BJ (cell line): ENCODE results near the gene PCAT7. TPM values are rescaled to one million over a fixed set of nuclear protein-coding genes. Genes with fewer than 3 reads are reported as not detected.
"Not testable (repeated sequence)": the region's sequence is repeated elsewhere in the genome, so short reads cannot be mapped to it uniquely, and the experiment has no call there.

ENCODE experiments used
- CTCF ChIA-PET: fragments of 350-600 bp; formaldehyde crosslinking; extraction: SDS; loops from one replicate; lab custom pipeline; 2021; ENCODE audit warnings: antibody characterized with exemption, inconsistent platforms; lab: Yijun Ruan, JAX
- POLR2A ChIA-PET: fragments of 300-600 bp; sonication (Branson Sonifier 250); formaldehyde crosslinking; extraction: SDS; loops from one replicate; lab custom pipeline; 2021; ENCODE audit warnings: antibody characterized with exemption; lab: Charles Lee
- DNase-seq: peaks from one replicate; pipeline ENCODE4 v3.0.0-alpha.2; 2011; ENCODE audit warnings: low read depth
- H3K27me3 ChIP-seq: 2 replicates; pipeline ENCODE4 v1.6.0; 2011; ENCODE audit warnings: low read length; ENCODE audit not compliant: control insufficient read depth, insufficient read depth
- H3K36me3 ChIP-seq: 2 replicates; pipeline ENCODE4 v1.5.1; 2011; ENCODE audit warnings: low read length; ENCODE audit not compliant: control insufficient read depth, insufficient read depth
- H3K4me3 ChIP-seq: 2 replicates; pipeline ENCODE4 v1.5.1; 2011; ENCODE audit warnings: low read depth, mild to moderate bottlenecking, control low read depth, low read length
- polyA plus RNA-seq: library from polyadenylated mRNA; depleted of rRNA; stranded (reverse); fragments of >200 nt; gene quantifications from 2 replicates; pipeline ENCODE4 v1.2.3, GENCODE V29; 2011
- TF ChIP-seq, protein P1 (sequence below): IDR thresholded peaks from 2 replicates; pipeline ENCODE4 v1.5.1; 2011; ENCODE audit warnings: low read depth, mild to moderate bottlenecking, control low read depth, inconsistent platforms, low read length, moderate library complexity; ENCODE audit not compliant: insufficient read depth

Gene PCAT7
- polyA plus RNA-seq, 1 experiment, result 0.04 TPM

- DNase-seq, result no peak
- H3K27me3 ChIP-seq, result no peaks in the 10 kb centered on the region
- ChIA-PET POLR2A (no interaction called here), CTCF (no interaction called here)
- no peaks in the 10 kb centered on the region for H3K36me3 ChIP-seq
- TF ChIP-seq, protein P1, sequence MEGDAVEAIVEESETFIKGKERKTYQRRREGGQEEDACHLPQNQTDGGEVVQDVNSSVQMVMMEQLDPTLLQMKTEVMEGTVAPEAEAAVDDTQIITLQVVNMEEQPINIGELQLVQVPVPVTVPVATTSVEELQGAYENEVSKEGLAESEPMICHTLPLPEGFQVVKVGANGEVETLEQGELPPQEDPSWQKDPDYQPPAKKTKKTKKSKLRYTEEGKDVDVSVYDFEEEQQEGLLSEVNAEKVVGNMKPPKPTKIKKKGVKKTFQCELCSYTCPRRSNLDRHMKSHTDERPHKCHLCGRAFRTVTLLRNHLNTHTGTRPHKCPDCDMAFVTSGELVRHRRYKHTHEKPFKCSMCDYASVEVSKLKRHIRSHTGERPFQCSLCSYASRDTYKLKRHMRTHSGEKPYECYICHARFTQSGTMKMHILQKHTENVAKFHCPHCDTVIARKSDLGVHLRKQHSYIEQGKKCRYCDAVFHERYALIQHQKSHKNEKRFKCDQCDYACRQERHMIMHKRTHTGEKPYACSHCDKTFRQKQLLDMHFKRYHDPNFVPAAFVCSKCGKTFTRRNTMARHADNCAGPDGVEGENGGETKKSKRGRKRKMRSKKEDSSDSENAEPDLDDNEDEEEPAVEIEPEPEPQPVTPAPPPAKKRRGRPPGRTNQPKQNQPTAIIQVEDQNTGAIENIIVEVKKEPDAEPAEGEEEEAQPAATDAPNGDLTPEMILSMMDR, result no peak
- no peak overlapping the region for H3K4me3 ChIP-seq
These were observed 5.4 kb downstream of the PCAT7 start for GRCh38 chr9:94560237-94560636.

DNA sequence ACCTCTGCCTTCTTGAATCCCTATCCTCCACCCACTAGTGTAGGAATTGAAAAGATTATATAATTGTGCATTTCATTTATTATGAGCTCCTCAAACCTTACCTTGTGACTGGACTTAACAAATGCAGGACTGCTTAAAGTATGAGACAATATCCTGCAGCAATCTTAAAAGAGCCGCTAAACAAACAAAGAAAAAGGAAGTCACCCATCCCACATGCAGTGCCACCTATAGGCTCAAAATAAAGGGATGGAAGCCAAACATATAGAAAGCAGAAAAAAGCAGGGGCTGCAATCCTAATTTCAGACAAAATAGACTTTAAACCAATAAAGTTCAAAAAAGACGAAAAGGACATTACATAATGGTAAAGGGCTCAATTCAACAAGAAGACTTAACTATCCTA is 8.7 kb downstream of the PCAT7 start:
- no peak for DNase-seq
- CTCF ChIA-PET, result no interaction called here
- H3K4me3 ChIP-seq, result no peak overlapping the region
- TF ChIP-seq, protein P1, result no peak
- POLR2A ChIA-PET, result no interaction called here
- H3K36me3 ChIP-seq, result no peaks in the 10 kb centered on the region
- no peaks in the 10 kb centered on the region for H3K27me3 ChIP-seq

GRCh38 chr9:94564279-94564678 is 9.4 kb downstream of the PCAT7 start:
- H3K4me3 ChIP-seq, CTCF ChIA-PET, H3K27me3 ChIP-seq, H3K36me3 ChIP-seq, DNase-seq, POLR2A ChIA-PET: not testable (repeated sequence)

GRCh38 chr9:94566550-94566949 is 11.7 kb downstream of the PCAT7 start:
- no peak for DNase-seq
- Histone ChIP-seq H3K4me3 (no peak overlapping the region), H3K36me3 (no peaks in the 10 kb centered on the region), H3K27me3 (no peaks in the 10 kb centered on the region)
- TF ChIP-seq, protein P1, result no peak
- POLR2A ChIA-PET, result no interaction called here
- CTCF ChIA-PET, result no interaction called here

DNA sequence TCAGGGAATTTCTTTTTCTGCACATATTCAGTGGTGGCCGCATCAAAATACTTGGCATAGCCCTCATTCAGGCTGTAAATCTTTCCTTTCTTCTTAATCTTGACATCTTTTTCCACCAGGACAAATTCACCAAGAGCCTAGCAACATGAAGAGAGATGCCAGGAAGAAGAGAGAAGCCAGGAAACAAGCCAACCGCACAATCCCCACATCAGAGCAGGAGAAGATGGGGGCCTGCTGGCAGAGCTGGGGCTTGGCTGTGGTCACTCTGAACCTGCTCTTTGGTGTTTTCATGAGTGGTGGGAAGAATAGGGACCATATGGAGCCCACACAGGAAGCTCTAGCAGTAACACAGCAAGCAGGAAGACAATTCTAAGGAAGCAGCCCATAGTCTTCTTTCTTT is 12.4 kb downstream of the PCAT7 start:
- CTCF ChIA-PET, result no interaction called here

More for the DNA sequence above, 12.4 kb downstream of the PCAT7 start:
- H3K27me3 ChIP-seq, result no peaks in the 10 kb centered on the region
- POLR2A ChIA-PET, result no interaction called here
- no peaks in the 10 kb centered on the region for H3K36me3 ChIP-seq
- TF ChIP-seq, protein P1, result no peak
- H3K4me3 ChIP-seq, result no peak overlapping the region
- no peak for DNase-seq
